HG02798 (cell line): Measurements from ENCODE around the gene SLC10A1.
A peak's percentile ranks its signal among the peaks of the same experiment; 100 is the strongest.
"Not testable (repeated sequence)": the region's sequence is repeated elsewhere in the genome, so short reads cannot be mapped to it uniquely, and the experiment has no call there.

Source experiments
- ATAC-seq: cut with Tn5 transposase; IDR thresholded peaks from one replicate; pipeline ENCODE4 v1.9.1; 2021; ENCODE audit warnings: mild to moderate bottlenecking; ENCODE audit not compliant: unreplicated experiment, poor library complexity

The SLC10A1 gene

GRCh38 chr14:69796797-69797500 is at the start of gene SLC10A1:
Gene SLC10A1, minus strand, starts transcription at chr14:69797241. Its CDS starts 86 bp downstream, at chr14:69797155.
- ATAC-seq = no peak

DNA sequence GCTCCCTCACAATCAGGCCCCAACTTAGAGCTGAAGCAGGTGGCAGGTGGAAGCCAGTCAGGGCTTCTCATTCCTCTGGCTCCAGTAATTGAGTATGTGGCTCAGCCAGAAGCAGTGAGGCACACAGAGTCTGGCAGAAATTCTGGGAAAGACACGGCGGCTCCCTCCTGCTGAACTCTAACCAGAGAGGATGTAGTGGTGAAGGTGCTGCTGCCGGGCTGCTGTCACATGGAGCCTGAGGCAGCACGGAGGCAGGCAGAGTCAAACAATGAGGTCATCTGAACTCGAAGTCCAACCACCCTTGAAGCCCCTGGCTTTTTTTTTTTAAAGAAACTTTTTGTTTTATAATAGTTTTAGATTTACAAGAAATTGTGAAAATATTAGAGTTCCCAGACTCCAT is 48.7 kb upstream of the SLC10A1 start:
- no peak for ATAC-seq

DNA sequence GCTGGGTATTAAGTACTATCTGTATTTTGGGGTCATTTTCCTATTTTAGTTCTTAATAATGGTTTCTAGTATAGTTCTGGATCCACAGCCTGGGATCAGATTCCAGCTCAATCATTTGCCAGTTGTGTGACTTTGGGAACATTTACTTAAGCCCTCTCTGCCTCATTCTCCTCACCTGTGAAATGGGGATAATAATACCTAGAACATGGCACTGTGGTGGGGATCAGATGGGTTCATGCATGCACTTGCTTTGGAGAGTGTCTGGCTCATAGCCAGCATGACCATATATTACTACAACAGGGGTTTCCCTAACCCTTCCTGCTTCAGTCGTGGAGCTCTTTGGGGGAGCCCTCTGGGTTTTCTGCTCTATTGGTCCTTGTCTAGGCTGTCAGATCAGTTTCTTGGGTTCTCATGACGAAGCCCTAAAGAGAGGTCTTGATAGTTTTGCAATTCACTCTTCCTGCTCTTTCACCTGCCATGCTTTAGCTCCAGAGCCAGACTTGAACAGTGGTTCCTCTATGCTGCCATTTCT is 48.1 kb upstream of the SLC10A1 start:
- ATAC-seq = no peak

DNA sequence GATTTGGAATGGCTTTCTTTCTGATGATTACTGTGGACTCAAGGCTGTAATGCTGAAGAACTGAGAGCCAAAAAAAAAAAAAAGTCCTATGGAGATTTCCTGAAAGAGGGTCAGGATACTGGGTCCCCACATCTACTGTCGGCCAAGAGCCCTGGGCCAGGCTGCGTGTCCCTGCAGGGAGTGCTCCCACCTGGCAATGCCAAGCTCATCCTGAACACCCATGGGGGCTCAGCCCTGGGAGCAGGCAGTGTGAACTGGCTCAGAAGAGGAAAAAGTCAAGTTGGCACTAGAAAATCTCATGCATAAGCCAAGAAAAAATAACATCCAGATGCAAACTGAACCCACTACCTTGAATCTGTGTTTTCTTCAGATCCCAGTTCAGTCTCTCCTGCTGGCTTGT is 47.1 kb upstream of the SLC10A1 start:
- ATAC-seq = no peak

- no peak for ATAC-seq
These were observed 45.8 kb upstream of the SLC10A1 start for GRCh38 chr14:69842686-69843420.

DNA sequence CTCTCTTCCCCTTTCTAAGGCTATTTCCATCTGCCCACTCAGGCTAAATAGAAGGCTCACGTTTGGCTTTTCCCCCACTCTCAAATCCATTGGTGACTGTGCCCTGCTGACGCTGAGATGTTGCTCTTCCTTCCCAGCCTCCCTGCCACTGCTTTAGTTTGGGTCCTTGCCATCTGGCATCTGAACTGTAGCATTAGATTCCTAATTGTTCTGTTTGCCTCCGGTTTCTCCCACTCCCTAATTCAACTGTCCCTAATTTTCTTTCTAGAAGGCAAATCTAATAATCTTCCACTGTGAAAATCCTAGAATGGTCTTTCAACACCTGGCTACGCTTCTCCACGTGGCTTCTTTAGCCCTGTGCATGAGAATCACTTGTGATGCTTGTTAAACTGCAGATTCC is 44.6 kb upstream of the SLC10A1 start:
- ATAC-seq = no peak

DNA sequence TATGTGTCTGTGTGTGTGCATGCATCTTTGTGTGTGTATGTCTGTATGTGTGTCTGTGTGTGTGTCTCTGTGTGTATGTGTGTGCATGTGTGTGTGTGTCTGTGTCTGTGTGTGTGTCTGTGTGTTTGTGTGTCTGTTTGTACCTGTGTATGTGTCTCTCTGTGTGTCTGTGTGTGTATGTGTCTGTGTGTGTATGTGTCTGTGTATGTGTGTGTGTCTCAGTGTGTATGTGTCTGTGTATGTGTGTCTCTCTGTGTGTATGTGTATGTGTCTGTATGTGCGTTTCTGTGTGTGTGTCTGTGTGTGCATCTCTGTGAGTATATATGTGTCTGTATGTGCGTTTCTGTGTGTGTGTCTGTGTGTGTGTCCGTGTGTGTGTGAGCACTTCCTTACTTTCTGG is 42.6 kb upstream of the SLC10A1 start:
- ATAC-seq = no peak

DNA sequence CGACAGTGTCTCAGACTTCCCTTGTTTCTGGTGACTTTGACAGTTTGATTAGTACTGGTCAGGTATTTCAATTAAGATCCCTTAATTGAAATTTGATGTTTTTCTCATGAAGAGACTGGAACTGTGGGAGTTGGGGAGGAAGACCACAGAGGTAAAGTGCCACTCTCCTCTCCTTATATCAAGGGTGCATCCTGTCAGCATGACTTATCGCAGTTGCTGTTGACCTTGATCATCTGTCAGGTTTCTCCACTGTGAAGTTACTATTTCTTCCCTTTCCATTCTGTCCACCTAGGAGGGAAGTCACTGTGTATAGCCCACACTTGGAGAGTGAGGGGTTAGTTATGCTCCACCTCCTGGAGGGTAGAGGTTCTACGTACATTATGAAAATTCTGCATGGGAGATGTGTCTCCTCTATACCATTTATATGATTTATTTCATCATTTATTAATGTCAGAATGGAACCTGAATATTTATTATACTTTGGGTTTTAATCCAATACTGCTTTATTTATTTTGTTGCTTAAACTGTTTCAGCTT is 41.9 kb upstream of the SLC10A1 start:
- no peak for ATAC-seq

DNA sequence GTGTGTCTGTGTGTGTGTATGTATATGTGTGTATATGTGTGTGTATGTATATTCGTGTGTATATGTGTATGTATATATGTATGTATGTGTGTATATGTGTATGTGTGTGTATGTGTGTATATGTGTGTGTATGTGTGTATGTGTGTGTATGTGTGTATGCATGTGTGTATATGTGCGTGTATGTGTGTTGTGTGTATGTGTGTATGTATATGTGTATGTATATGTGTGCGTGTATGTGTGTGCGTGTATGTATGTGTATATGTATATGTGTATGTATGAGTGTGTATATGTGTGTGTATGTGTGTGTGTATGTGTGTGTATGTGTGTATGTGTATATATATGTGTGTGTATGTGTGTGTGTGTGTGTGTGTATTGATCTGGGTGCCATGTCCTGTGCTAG is 31.8 kb upstream of the SLC10A1 start:
- ATAC-seq = no peak

- ATAC-seq = no peak
These were observed 31.3 kb upstream of the SLC10A1 start for GRCh38 chr14:69828354-69828753.

GRCh38 chr14:69827560-69827959 is 30.5 kb upstream of the SLC10A1 start:
- ATAC-seq = no peak

DNA sequence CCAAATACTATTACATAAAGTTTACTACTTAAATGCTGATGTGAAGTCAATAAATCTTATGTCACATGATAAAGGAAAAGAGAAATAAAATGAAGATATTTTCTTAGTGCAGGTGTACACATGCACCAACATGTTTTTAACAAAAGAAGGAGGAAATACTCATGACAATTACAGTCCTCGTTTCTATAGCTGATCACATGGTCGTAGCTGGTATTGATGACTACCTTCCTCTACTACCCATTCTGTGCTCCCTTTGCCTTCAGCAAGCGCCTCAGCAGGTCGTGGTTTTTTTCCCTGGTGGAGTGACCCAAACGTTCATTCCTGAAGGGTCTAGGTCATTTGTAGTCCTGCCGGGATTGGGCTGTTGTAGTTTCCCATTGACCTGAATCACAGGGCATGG is 25.4 kb upstream of the SLC10A1 start:
- no peak for ATAC-seq

DNA sequence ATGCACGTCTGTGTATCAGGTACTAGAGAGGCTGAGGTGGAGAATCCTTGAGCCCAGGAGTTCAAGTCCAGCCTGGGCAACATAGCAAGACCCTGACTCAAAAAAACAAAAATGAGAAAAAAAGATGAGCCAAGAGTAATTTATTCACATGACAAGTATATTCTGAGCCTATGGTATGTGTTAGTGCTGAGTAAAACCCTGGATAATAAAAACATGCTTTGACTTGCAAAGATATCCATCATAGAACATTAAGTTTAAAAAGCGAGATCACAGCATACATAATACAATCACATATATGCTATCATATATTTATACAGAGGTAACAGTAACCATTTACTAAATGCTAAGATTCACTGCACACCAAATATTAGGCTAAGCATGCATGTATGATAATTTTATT is 23.9 kb upstream of the SLC10A1 start:
- ATAC-seq = no peak

DNA sequence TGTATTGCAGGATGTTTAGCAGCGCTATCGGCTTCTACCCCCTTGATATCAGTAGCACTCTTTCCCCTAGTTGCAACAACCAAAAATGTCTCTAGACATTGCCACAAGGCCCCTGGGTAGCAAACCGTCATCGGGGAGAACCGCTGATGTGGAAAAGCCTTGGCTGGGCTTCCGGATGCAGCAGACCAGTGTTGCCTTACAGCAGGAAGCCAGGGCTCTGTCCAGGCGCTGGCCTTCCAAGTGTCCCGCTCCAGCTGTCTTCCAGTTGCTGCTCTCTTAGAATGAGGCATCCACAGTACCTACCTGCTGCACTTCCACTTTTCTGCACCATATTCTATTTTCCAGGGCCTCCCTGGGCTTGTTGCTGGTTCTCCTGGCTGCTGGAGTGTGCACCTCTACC is 22.6 kb upstream of the SLC10A1 start:
- ATAC-seq = no peak

DNA sequence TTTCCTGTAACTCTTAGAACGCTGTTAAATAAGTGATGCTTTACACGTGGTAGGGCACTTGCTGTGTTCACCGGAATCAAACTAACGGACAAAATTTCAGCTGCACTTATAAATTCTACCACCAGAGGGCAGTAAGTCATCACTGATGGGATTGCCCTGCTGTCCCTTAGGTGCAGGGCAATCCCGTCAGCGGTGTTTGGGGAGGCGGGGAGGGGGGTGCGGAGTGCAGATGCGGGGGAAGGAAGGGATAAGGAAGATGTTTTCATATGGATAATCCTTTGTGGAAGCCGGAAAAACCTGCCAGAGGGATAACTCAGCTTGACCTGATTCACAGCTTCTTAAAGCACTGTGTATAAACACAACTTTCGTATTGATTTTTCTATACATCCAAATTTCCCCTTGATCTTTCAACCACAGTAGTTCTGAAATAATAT is 21.7 kb upstream of the SLC10A1 start:
- peak; percentile 48 for ATAC-seq

DNA sequence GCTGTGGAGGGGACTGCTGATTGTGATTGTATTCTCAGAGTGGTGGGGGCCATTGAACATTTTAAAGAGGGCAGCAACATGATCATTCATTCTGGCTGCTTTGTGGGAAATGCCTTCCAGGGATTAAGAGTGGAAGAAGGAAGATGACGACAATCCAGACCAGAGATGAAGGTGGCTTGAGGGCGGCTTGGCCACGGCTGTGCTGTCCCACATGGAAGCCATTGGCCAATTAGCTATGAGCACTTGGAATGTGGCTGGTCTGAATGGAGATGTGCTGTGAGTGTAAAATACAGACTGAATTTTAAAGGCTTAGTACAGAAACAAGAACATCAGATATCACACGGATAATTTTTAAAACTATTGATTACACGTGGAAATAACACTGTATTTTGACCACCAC is 19.2 kb upstream of the SLC10A1 start:
- no peak for ATAC-seq

DNA sequence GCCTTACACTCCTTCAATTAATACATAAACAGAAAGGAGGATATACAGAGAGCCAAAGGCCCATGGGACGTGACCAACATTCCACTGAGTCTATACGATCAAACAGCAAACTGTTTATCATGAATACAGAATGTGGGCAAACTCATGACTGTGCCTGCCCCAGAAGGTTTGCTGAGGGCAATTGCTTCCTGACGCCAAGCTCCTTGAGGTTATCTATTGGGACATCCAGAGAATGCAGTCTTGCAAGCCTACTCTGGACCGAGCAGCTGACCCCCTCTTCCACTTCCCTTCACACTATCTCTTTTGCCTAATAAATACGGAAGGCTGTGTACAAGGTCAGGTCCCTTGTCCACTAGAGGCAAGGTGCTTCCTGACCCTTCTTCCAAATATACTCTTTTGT is 18.5 kb upstream of the SLC10A1 start:
- no peak for ATAC-seq

DNA sequence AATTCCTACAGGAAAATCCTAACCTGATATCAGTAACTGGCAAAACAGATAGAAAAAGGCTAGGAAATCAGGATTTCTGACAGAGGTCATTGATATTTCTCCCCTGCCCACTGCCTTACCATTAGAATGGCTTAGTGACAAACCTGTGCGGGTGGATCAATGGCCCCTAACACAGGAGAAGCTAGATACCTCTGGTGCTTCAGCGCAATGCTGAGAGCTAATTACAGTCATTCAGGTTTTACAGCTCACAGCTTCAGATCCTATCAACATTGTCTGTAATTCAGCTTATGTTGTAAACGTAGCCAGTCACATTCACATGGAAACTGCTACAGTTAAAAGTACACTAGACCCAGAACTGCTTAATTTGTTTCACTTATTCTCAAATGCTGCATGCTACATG is 17.4 kb upstream of the SLC10A1 start:
- no peak for ATAC-seq

DNA sequence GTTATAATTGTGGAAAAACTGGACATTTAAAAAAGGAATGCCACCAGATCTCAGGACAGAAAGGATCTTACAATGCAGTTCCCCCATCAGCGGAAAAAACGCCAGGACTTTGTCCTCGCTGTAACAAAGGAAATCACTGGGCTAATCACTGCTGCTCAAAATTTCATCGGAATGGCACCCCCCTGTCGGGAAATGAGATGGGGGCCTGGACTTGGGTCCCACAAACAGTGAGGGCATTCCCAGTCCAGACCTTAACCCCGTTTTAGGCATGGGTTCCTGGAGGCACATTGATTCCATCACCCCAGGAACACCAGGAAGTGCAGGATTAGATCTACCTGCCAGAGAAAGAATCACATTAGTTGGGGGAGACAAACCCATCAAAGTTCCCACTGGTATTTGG is 16.3 kb upstream of the SLC10A1 start:
- ATAC-seq = not testable (repeated sequence)

DNA sequence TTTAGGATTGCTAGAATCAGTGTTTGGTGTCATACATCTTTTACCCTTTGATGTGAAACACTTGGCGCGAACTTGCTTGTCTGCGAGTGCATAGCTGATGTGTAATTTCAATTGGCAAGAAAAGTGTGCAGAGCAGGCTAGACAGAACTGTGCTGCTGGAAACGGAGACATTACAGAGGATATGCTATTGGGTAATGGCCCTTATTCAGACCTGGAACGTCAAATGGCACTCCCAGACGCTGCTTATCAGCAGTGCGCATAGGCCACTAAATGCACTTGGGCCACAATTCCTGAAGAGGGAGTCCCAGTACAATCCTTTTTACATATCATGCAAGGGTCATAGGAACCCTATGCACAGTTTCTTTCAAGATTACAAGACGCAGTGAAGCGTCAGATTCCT is 15.7 kb upstream of the SLC10A1 start:
- no peak for ATAC-seq

DNA sequence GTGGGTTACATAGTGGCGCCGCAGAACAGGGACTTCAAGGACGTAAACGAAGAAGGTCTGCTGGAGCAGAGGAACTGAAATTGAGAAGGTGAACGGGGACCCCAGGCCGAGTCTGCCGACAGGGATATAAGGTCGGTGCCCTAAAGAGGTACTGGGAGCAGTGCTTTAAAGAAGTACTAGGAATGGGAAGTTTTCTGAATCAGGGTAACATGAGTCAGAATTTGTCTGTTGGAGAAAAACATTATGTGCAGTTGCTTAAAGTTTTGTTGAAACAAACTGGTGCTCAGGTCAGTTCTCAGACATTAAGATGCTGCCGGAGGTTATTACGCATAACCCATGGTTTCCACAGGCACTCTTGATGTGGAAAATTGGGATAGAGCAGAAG is 14.8 kb upstream of the SLC10A1 start:
- no peak for ATAC-seq
